SU-DHL-6 (cell line): ENCODE results near the gene HECW1.
"Not testable (repeated sequence)": the region's sequence is repeated elsewhere in the genome, so short reads cannot be mapped to it uniquely, and the experiment has no call there.

Source experiments
- H2AFZ ChIP-seq: fragments of 200-600 bp; sonication (generic); 2 replicates; pipeline ENCODE4 v1.6.1; 2014; ENCODE audit warnings: low read depth, mild to moderate bottlenecking, moderate library complexity, mixed read lengths, antibody characterized with exemption, low read length; ENCODE audit not compliant: severe bottlenecking
- H3F3A ChIP-seq: fragments of 200-600 bp; shearing (Covaris generic); 2 replicates; pipeline ENCODE4 v1.6.0; 2016; ENCODE audit warnings: antibody characterized with exemption, mild to moderate bottlenecking; ENCODE audit not compliant: insufficient read depth
- H3K27ac ChIP-seq: fragments of 200-600 bp; sonication (generic); 2 replicates; pipeline ENCODE4 v1.5.1; 2016; ENCODE audit warnings: low read depth, mild to moderate bottlenecking, low read length, moderate library complexity, mixed read lengths
- H3K27me3 ChIP-seq: fragments of 200-600 bp; sonication (generic), shearing (Covaris generic); 2 replicates; pipeline ENCODE4 v1.6.0; 2014; ENCODE audit warnings: mild to moderate bottlenecking, low read length
- H3K36me3 ChIP-seq: fragments of 200-600 bp; sonication (generic); 2 replicates; pipeline ENCODE4 v1.6.1; 2014; ENCODE audit warnings: mild to moderate bottlenecking, low read length, mixed read lengths
- H3K4me2 ChIP-seq: fragments of 300-600, 200-600 bp; shearing (Covaris generic), sonication (generic); 2 replicates; pipeline ENCODE4 v1.6.0; 2014; ENCODE audit warnings: low read length, low read depth, mild to moderate bottlenecking; ENCODE audit not compliant: poor library complexity, severe bottlenecking
- H3K4me3 ChIP-seq: fragments of 200-600 bp; sonication (generic); 2 replicates; pipeline ENCODE4 v1.5.1; 2014; ENCODE audit warnings: antibody characterized with exemption, low read length, mild to moderate bottlenecking, mixed read lengths; ENCODE audit not compliant: insufficient read depth, poor library complexity, severe bottlenecking
- H3K79me2 ChIP-seq: fragments of 200-600 bp; sonication (generic); 2 replicates; pipeline ENCODE4 v1.6.1; 2014; ENCODE audit warnings: mild to moderate bottlenecking, low read length, moderate library complexity; ENCODE audit not compliant: insufficient read depth
- H3K9ac ChIP-seq: fragments of 200-600 bp; sonication (generic); 2 replicates; pipeline ENCODE4 v1.7.0; 2014; ENCODE audit warnings: mild to moderate bottlenecking, low read length
- H3K9me2 ChIP-seq: fragments of 200-600 bp; sonication (generic); replicated peaks from 2 replicates; pipeline ENCODE4 v1.6.1; 2014; ENCODE audit warnings: low read length; ENCODE audit not compliant: insufficient read depth
- H3K9me3 ChIP-seq: fragments of 200-600 bp; sonication (generic); 2 replicates; pipeline ENCODE4 v1.6.1; 2014; ENCODE audit warnings: low read length, mixed read lengths; ENCODE audit not compliant: insufficient read depth
- H4K20me1 ChIP-seq: fragments of 200-600 bp; sonication (generic); 2 replicates; pipeline ENCODE4 v1.6.1; 2014; ENCODE audit warnings: low read depth, mild to moderate bottlenecking, antibody characterized with exemption, low read length, moderate library complexity, mixed read lengths
- CTCF ChIP-seq: fragments of 200-600 bp; sonication (generic); IDR thresholded peaks from one replicate; pipeline ENCODE4 v1.5.1; 2017; ENCODE audit warnings: antibody characterized with exemption, mild to moderate bottlenecking, low read length, moderate library complexity; ENCODE audit not compliant: insufficient read depth, poor library complexity, severe bottlenecking
- EZH2phosphoT487 ChIP-seq: fragments of 200-600 bp; sonication (generic), shearing (Covaris generic); conservative IDR thresholded peaks from 2 replicates; pipeline ENCODE4 v1.6.1; 2018; ENCODE audit warnings: mild to moderate bottlenecking, antibody characterized with exemption, low read length, moderate library complexity, mixed read lengths

The HECW1 gene

GRCh38 chr7:43112459-43112940, at the start of gene HECW1:
HECW1 (plus strand) TSS chr7:43112647; CDS start chr7:43243906, 131,259 bp downstream.
- Histone ChIP-seq H3K27ac (no peak within 1 kb of the TSS), H3K79me2 (no peaks in the 10 kb centered on the region), H3K9me2 (no peaks in the 10 kb centered on the region), H3K9me3 (no peaks in the 10 kb centered on the region), H3K36me3 (no peaks in the 10 kb centered on the region), H4K20me1 (no peaks in the 10 kb centered on the region), H2AFZ (no peak within 1 kb of the TSS), H3K27me3 (no peaks in the 10 kb centered on the region), H3K4me2 (no peak within 1 kb of the TSS), H3K9ac (no peak within 1 kb of the TSS), H3K4me3 (no peak within 1 kb of the TSS), H3F3A (no peaks in the 10 kb centered on the region)
- TF ChIP-seq EZH2phosphoT487 (no peak), CTCF (no peak)

GRCh38 chr7:43071604-43072003, 40.8 kb upstream of the HECW1 start:
- peaks cover 5% of the 10 kb centered on the region; the same call in 1 of the 2 replicates for H3K27me3 ChIP-seq
- H3K4me3 ChIP-seq = no peak overlapping the region
- no peak overlapping the region for H3K27ac ChIP-seq
- no peak overlapping the region for H3K9ac ChIP-seq
- H3K36me3 ChIP-seq = no peaks in the 10 kb centered on the region
- no peaks in the 10 kb centered on the region for H4K20me1 ChIP-seq
- TF ChIP-seq CTCF = peak; percentile 33
- TF ChIP-seq EZH2phosphoT487 = no peak
- H2AFZ ChIP-seq = no peak overlapping the region
- no peaks in the 10 kb centered on the region for H3K79me2 ChIP-seq
- no peaks in the 10 kb centered on the region for H3K9me3 ChIP-seq
- no peaks in the 10 kb centered on the region for H3F3A ChIP-seq
- H3K4me2 ChIP-seq = no peak overlapping the region
- no peaks in the 10 kb centered on the region for H3K9me2 ChIP-seq

GRCh38 chr7:43072530-43072929, 39.9 kb upstream of the HECW1 start:
- no peak for TF ChIP-seq EZH2phosphoT487
- TF ChIP-seq CTCF = no peak
- Histone ChIP-seq H3K27ac (no peak overlapping the region), H3K4me2 (no peak overlapping the region)

GRCh38 chr7:43073811-43074210, 38.6 kb upstream of the HECW1 start:
- not testable (repeated sequence) for H3K27ac ChIP-seq, H3K4me2 ChIP-seq

More at GRCh38 chr7:43072530-43072929, 39.9 kb upstream of the HECW1 start:
- H2AFZ ChIP-seq = no peak overlapping the region
- no peaks in the 10 kb centered on the region for H3K79me2 ChIP-seq
- H4K20me1 ChIP-seq = no peaks in the 10 kb centered on the region
- no peaks in the 10 kb centered on the region for H3K9me3 ChIP-seq
- no peaks in the 10 kb centered on the region for H3K36me3 ChIP-seq
- H3K4me3 ChIP-seq = no peak overlapping the region
- no peaks in the 10 kb centered on the region for H3F3A ChIP-seq
- H3K9me2 ChIP-seq = no peaks in the 10 kb centered on the region
- peaks cover 5% of the 10 kb centered on the region; the same call in 1 of the 2 replicates for H3K27me3 ChIP-seq
- no peak overlapping the region for H3K9ac ChIP-seq

More at GRCh38 chr7:43073811-43074210, 38.6 kb upstream of the HECW1 start:
- not testable (repeated sequence) for H2AFZ ChIP-seq, H3F3A ChIP-seq, H3K27me3 ChIP-seq, H4K20me1 ChIP-seq, H3K36me3 ChIP-seq, H3K9me3 ChIP-seq, H3K9ac ChIP-seq, H3K79me2 ChIP-seq, H3K4me3 ChIP-seq, H3K9me2 ChIP-seq
